ENCODE results near the gene C22orf23.
A peak's percentile ranks its signal among the peaks of the same experiment; 100 is the strongest.

C22orf23 gene

DNA sequence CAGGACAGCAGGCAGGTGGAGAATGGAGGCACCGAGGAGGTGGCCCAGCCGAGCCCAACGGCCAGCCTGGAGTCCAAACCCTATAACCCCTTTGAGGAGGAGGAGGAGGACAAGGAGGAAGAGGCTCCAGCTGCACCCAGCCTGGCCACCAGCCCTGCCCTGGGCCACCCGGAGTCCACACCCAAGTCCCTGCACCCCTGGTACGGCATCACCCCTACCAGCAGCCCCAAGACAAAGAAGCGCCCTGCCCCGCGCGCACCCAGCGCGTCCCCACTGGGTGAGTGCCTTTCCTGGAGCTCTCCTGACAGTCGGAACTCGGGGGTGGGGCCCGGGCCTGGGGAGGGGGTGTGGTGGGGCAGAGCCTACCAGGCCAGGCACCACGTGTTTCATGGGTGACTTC is 27.6 kb downstream of the C22orf23 start:
- no peak for DNase-seq (ENCODE audit: low read depth)

DNA sequence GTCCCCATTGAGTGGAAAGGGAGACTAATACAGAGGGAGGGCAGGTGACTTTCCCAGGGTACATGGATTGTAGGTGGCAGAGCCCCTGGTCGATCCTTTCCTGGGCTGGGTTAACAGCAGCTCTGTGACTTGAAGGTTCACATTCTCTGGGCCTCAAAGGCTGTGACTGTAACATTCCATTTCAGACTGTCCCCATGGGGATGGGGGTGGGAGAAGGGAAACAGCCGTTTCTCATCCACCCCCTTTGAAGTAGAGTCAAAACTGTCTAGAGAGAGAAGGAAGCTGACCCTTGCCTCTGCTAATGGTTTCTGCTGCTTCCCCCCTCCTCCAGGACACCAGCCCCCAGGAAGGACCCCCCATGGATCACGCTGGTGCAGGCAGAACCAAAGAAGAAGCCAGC is 28.1 kb downstream of the C22orf23 start:
- DNase-seq (ENCODE audit: low read depth) = no peak

DNA sequence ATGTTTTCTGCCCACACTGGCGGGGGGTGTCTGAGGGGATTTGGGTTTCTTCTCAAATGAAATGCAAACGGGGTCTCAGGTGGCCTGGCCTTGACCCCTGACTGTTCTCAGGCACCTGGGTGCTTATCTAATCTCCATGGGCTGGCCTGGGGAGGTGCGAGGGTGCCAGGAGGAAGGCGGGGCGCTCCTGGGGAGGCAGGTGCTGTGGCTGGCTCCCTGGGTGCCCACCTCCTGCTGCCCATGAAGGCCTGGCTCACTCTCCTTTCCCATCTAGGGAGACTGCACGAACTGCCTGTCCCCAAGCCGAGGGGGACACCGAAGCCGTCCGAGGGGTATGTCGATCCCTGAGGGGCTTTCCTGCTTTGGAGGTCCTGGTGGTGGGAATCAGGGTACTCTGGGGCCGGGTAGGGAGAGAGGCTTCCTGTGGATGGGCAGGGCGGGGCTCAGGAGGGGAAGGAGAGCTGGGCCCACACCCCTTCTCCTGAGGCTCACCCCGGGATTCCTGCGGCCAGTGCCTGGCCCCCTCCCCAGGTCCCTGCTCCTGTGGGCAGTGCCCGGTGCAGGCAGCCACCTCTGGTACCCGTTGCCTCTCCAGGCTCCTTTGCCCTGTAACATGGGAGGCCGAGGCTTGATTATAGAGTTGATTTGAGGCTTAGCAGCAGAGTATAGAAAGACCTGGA is 28.9 kb downstream of the C22orf23 start:
- DNase-seq (ENCODE audit: low read depth) = no peak

- no peak for DNase-seq (ENCODE audit: low read depth)
These were observed 29.5 kb downstream of the C22orf23 start for GRCh38 chr22:37923927-37924326.

DNA sequence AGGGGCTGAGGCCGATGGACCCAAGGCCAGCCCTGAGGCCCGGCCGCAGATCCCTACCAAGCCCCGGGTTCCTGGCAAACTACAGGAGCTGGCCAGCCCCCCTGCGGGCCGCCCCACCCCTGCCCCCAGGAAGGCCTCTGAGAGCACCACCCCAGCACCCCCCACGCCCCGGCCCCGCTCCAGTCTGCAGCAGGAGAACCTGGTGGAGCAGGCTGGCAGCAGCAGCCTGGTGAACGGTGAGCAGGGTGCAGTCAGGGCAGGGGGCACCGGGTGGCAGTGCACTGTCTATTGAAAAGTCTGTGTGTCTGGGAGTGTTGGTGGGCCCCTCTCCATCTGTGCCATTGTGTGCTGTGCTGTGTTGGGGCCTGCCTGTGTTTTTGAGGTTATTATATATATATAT is 31.2 kb downstream of the C22orf23 start:
- no peak for DNase-seq (ENCODE audit: low read depth)

DNA sequence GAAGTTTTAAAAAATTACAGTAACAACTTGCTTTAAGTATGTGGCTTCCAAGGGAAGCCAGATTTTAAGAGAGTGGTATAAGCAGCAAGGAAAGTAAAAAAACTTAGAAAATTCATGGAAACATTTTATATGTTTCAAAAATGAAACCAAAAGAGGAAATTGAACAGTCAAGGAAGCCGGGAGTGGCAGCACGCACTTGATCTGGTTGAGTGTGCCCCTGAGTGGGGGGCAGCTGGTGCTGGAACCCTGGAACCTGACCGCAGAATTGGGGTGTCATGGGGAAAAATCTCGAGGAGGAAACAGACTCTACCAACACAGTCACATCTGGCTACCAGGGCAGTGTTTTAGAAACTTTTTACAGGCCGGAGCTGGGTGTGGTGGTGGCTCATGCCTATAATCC is 33.3 kb downstream of the C22orf23 start:
- no peak for DNase-seq (ENCODE audit: low read depth)

DNA sequence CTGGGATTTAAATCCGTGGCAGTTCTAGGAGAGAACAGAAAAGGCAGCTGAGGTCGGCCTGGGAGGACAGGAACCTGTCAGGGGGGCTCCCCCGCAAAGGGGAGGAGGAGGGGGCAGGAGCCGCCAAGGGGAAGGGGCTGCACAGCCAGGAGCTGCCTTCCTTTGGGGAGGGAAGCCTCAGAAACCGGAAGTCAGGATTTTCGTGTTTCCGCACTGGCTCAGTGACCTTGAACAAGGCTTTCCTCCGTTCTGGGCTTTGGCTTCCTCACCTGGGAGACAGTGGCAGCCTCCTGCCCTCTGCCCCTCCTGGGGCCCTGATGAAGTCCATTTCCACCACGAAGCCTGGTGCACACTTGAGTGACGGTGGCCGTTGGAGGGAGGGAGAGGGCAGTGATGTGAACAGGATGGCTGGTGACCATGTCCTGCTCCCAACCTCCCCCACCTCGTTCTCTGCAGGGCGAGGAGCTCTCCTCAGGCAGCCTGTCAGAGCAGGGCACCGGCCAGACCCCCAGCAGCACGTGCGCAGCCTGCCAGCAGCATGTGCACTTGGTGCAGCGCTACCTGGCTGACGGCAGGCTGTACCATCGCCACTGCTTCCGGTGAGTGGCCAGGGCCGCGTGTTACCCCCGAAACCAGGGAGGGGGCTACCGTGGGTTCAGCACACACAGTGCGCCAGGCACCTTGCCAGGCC is 34.7 kb downstream of the C22orf23 start:
- no peak for DNase-seq (ENCODE audit: low read depth)

- DNase-seq (ENCODE audit: low read depth) = no peak
These were observed 35.4 kb downstream of the C22orf23 start for GRCh38 chr22:37917874-37918548.

- no peak for DNase-seq (ENCODE audit: low read depth)
These were observed 37.1 kb downstream of the C22orf23 start for GRCh38 chr22:37916311-37916710.

- no peak for DNase-seq (ENCODE audit: low read depth)
These were observed 40.1 kb downstream of the C22orf23 start for GRCh38 chr22:37913233-37913721.

DNA sequence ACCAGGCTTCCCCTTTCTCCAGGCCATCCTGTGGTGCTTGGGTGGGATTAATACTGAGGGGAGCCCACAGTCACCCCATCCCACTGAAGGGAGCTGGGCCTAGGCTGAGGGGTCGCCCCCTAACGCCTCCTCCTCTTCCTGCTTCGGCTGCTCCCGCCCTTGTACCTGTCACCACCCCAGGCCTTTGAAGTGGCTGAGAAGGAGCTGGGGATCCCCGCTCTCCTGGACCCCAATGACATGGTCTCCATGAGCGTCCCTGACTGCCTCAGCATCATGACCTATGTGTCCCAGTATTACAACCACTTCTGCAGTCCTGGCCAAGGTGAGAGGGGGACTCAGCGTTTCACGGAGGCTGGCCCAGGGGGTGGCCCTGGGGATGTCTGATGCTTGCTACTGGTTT is 41.2 kb downstream of the C22orf23 start:
- no peak for DNase-seq (ENCODE audit: low read depth)

GRCh38 chr22:37911697-37912096 is 41.7 kb downstream of the C22orf23 start:
- no peak for DNase-seq (ENCODE audit: low read depth)

DNA sequence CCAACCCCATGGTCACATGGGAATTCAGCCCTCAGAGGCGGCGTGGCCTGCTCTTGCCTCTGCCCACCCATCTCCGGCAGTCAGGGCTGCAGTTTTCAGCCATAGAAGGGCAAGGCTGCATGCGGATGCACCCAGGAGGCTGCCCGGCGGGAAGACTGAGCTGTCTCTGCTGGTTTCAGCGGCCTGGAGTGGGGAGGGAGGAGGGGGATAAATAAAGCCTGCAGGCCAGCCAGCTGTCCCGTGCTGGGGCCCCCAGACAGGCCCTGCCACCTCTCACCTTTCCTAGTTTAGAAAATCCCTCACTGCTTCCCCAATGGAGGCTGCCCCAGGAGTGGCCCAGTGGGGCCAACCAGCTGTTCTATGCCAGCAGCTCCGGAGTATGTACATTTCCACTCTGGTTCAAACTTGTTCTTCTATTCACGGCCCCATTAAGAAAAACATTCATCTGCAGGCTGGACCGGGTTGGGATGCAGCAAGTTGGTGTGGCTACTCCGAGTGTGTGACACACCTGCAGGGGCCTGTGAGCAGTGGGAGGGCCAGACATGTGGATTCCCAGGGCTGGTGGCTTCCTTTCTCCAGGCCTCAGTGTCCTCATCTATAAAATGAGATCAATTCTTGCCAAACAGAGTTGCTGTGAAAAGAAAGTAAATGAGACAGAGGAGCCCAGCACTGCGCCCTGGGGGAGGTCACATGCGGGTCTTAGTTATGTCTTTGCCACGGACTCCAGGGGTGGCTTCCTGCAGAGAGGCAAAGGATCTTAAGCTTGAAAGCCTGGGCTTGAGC is 42.3 kb downstream of the C22orf23 start:
- no peak for DNase-seq (ENCODE audit: low read depth)

- no peak for DNase-seq (ENCODE audit: low read depth)
These were observed 43.6 kb downstream of the C22orf23 start for GRCh38 chr22:37909766-37910165.

DNA sequence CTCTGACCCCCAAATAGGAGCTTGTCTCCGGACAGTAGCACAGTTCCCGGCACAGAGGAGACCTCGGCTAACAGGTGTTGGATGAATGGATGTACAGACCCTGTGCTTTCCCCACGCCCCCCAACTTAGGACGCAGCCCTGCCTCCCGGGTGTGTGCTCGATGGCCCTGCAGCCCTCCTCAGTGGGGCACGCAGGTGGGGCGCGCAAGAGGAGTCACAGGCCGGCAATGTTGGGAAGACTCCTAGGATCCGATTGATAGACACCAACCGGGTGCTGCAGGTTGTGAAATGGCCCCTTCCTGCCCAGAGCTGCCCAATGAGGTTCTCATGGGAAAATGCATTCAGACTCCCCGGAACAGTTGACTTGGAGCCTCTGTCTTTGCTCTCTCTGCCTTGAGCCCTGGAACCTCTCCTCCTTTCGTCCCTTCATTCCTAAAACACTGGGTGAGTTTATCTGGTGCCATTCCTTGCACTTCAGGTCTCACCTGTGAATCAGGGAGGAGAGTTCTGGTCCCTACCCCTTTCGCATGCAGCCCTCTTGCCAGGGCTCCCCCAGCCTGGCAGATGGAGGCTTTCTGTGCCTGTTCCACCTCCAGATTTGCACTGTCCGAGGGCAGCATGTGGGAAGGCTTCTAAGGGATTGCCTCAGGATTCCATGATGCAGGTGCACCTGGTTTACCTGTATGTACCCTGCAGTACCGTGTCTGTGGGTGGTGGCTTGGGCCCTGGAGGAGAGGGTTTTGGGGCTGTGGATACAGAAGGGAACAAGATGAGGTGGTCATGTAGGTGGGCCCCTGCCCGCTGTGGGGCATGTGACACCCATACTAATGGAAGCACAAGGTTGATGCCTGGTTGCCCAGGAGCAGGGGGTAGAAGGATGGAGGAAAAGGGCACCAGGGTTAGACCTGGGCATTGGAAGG is 46.1 kb downstream of the C22orf23 start:
- no peak for DNase-seq (ENCODE audit: low read depth)

GRCh38 chr22:37906364-37907008 is 46.9 kb downstream of the C22orf23 start:
- DNase-seq (ENCODE audit: low read depth) = peak; percentile 37

GRCh38 chr22:37905534-37906363 is 47.7 kb downstream of the C22orf23 start, which contains the start of gene MICALL1:
Gene MICALL1 (plus strand): TSS chr22:37906297. CDS start chr22:37906423, 126 bp downstream.
- DNase-seq (ENCODE audit: low read depth) = peak; percentile 49

- DNase-seq (ENCODE audit: low read depth) = no peak
These were observed 48.5 kb downstream of the C22orf23 start for GRCh38 chr22:37904572-37905533.
